GM12878 (cell line): ENCODE results near the gene ADH6. TPM values are rescaled to one million over a fixed set of nuclear protein-coding genes. Genes with fewer than 3 reads are reported as not detected.

Experiments used
- ATAC-seq: fragments of 200-7000 bp; cut with Tn5 transposase; 3 replicates; pipeline ENCODE4 v1.9.1; 2020; ENCODE audit warnings: mild to moderate bottlenecking, moderate library complexity
- BruUV-seq: library from RNA; stranded (reverse); fragments of 400-500 nt; replicated peaks from 2 replicates; lab custom pipeline; 2021; lab: Mats Ljungman, UMichigan
- CTCF ChIA-PET: fragments of 300-600 bp; sonication (Branson Sonifier 250); formaldehyde crosslinking; extraction: SDS; loops from one replicate; lab custom pipeline; 2021; ENCODE audit warnings: inconsistent platforms; lab: Yijun Ruan, JAX
- POLR2A ChIA-PET: fragments of 350-600 bp; formaldehyde crosslinking; extraction: SDS; loops from one replicate; lab custom pipeline; 2021; ENCODE audit warnings: inconsistent platforms; lab: Charles Lee
- RAD21 ChIA-PET: fragments of 300-600 bp; sonication (Branson Sonifier 250); formaldehyde crosslinking; loops from one replicate; lab custom pipeline; 2023; ENCODE audit warnings: antibody characterized with exemption; ENCODE audit not compliant: unreplicated experiment; lab: Charles Lee
- SMC1A ChIA-PET: fragments of 300-600 bp; sonication (Branson Sonifier 250); formaldehyde crosslinking; loops from one replicate; lab custom pipeline; 2023; ENCODE audit not compliant: unreplicated experiment, uncharacterized antibody; lab: Charles Lee
- DNase-seq: peaks from one replicate; pipeline ENCODE4 v3.0.0-alpha.2; 2011; ENCODE audit warnings: low read depth, low spot score
- FAIRE-seq: peaks from 3 replicates; lab custom pipeline; 2011; peaks lifted over from hg19 to GRCh38; lab: Jason Lieb, UNC
- H2AFZ ChIP-seq: 2 replicates; pipeline ENCODE4 v1.6.0; 2011; ENCODE audit warnings: low read depth, low read length, control low read depth; ENCODE audit not compliant: control insufficient read depth
- H3K27ac ChIP-seq: 2 replicates; pipeline ENCODE4 v1.5.1; 2011; ENCODE audit warnings: control low read depth; ENCODE audit not compliant: control insufficient read depth, insufficient read depth
- H3K27me3 ChIP-seq, 2 experiments: replicated peaks in 1 of 2; 2 replicates each; pipeline versions ENCODE4 v1.6.0 to v1.6.1; 2011; ENCODE audit warnings: low read length in 1 of 2; ENCODE audit not compliant: control insufficient read depth in 2 of 2, insufficient read depth in 2 of 2
- H3K36me3 ChIP-seq, 2 experiments: 2 replicates each; pipeline ENCODE4 v1.5.1; 2011; ENCODE audit warnings: low read length in 1 of 2; ENCODE audit not compliant: control insufficient read depth in 2 of 2, insufficient read depth in 2 of 2
- H3K4me1 ChIP-seq: 2 replicates; pipeline ENCODE4 v1.6.1; 2011; ENCODE audit warnings: mild to moderate bottlenecking, low read length, moderate library complexity, mixed read lengths; ENCODE audit not compliant: control insufficient read depth, insufficient read depth
- H3K4me2 ChIP-seq: 2 replicates; pipeline ENCODE4 v1.6.0; 2011; ENCODE audit warnings: control low read depth; ENCODE audit not compliant: control insufficient read depth, insufficient read depth
- H3K4me3 ChIP-seq: fragments of 200-600 bp; sonication (generic); 2 replicates; pipeline ENCODE4 v1.5.1; 2016
- H3K79me2 ChIP-seq: 2 replicates; pipeline ENCODE4 v1.6.0; 2011; ENCODE audit warnings: low read length; ENCODE audit not compliant: control insufficient read depth, insufficient read depth
- H3K9ac ChIP-seq: 2 replicates; pipeline ENCODE4 v1.8.0; 2011; ENCODE audit warnings: low read length, control low read depth, mixed read lengths; ENCODE audit not compliant: control insufficient read depth, insufficient read depth
- H3K9me3 ChIP-seq: replicated peaks from 3 replicates; pipeline ENCODE4 v1.5.1; 2011; ENCODE audit warnings: mild to moderate bottlenecking, low read length; ENCODE audit not compliant: control insufficient read depth, insufficient read depth
- H4K20me1 ChIP-seq: 2 replicates; pipeline ENCODE4 v1.6.0; 2011; ENCODE audit not compliant: control insufficient read depth, insufficient read depth
- CREB1 ChIP-seq: IDR thresholded peaks from 2 replicates; pipeline ENCODE4 v1.6.1; 2012; ENCODE audit warnings: low read depth, mild to moderate bottlenecking, inconsistent platforms
- FOS ChIP-seq: IDR thresholded peaks from 3 replicates; pipeline ENCODE4 v1.6.1; 2011; ENCODE audit warnings: borderline replicate concordance; ENCODE audit not compliant: insufficient read length; ENCODE audit errors: extremely low read depth
- HCFC1 ChIP-seq: fragments of 150-350 bp; IDR thresholded peaks from 2 replicates; pipeline ENCODE4 v1.6.1; 2014; ENCODE audit warnings: low read length
- IKZF2 ChIP-seq, 2 experiments: fragments of 450-650 bp; IDR thresholded peaks; 2 replicates each; pipeline ENCODE4 v1.6.1; 2017; ENCODE audit warnings: mild to moderate bottlenecking in 2 of 2, moderate library complexity in 2 of 2
- NFYB ChIP-seq: IDR thresholded peaks from 2 replicates; pipeline ENCODE4 v1.6.1; 2011; ENCODE audit warnings: low read depth, mild to moderate bottlenecking, low read length, improper control_type of control experiment, moderate library complexity; ENCODE audit not compliant: insufficient read depth
- PAX5 ChIP-seq: IDR thresholded peaks from 2 replicates; pipeline ENCODE4 v1.6.1; 2011; ENCODE audit warnings: low read depth, low read length, borderline replicate concordance
- RELB ChIP-seq: fragments of 450-650 bp; IDR thresholded peaks from 2 replicates; pipeline ENCODE4 v1.6.1; 2017; ENCODE audit warnings: low read depth, mild to moderate bottlenecking, moderate library complexity
- SIN3A ChIP-seq: IDR thresholded peaks from 2 replicates; pipeline ENCODE4 v1.6.1; 2012; ENCODE audit warnings: low read depth, low read length, improper control_type of control experiment
- SREBF1 ChIP-seq: IDR thresholded peaks from 2 replicates; pipeline ENCODE4 v1.6.1; 2012; ENCODE audit warnings: mild to moderate bottlenecking, low read length
- TCF12 ChIP-seq: IDR thresholded peaks from 2 replicates; pipeline ENCODE4 v1.6.1; 2011; ENCODE audit warnings: low read depth, mild to moderate bottlenecking, low read length
- ZNF384 ChIP-seq: IDR thresholded peaks from 2 replicates; pipeline ENCODE4 v1.6.1; 2012; ENCODE audit warnings: low read depth, mild to moderate bottlenecking, low read length, improper control_type of control experiment, borderline replicate concordance
- WGBS: methylation state at CpG from one replicate; pipeline ENCODE4 v1.1.6; 2016; ENCODE audit warnings: low lambda C conversion rate; ENCODE audit not compliant: insufficient replicate concordance, insufficient coverage; ENCODE audit errors: missing lambda C conversion rate; 5-methylcytosine and 5-hydroxymethylcytosine counted together
- in situ Hi-C: fragments of 300-500 bp; cut with MboI; formaldehyde crosslinking; loops from 9 replicates; pipeline ENCODE4 v1.14.3; 2018; ENCODE audit warnings: mixed read lengths
- intact Hi-C: fragments of 100-400 bp; cut with micrococcal nuclease; formaldehyde crosslinking; loops from one replicate; pipeline ENCODE4 v1.14.2; 2022; ENCODE audit not compliant: unreplicated experiment
- polyA plus RNA-seq, 11 experiments: library from polyadenylated mRNA; depleted of rRNA in 4 of 11; unstranded in 6 of 11; stranded (reverse) in 5 of 11; fragments of >200 nt; fragmentation: Nextera tagmentation in 4 of 11; fragmentation: Illumina TruSeq in 1 of 11; extraction: Ambion mirVana in 4 of 11; extraction: Trizol in 1 of 11; gene quantifications; 1 replicate in 1 of 11; 2 replicates in 10 of 11; pipeline versions ENCODE4 v1.2.1 to v1.2.3, GENCODE V29; 2011 to 2016; ENCODE audit warnings: inconsistent platforms in 2 of 11, missing spikeins in 2 of 11, low read depth in 1 of 11
- total RNA-seq, 4 experiments: library from RNA; depleted of rRNA in 3 of 4; stranded (reverse); fragments of >200 nt in 3 of 4; fragmentation: Illumina TruSeq in 1 of 4; extraction: Trizol in 1 of 4; gene quantifications; 2 replicates each; pipeline versions ENCODE4 v1.2.1 to v1.2.3, GENCODE V29; 2013 to 2021
- TF ChIP-seq, protein P1 (sequence below): fragments of 450-650 bp; formaldehyde crosslinking; IDR thresholded peaks from 2 replicates; pipeline ENCODE4 v1.4.0; 2020; ENCODE audit warnings: mild to moderate bottlenecking, moderate library complexity
- TF ChIP-seq, protein P2 (sequence below): fragments of 450-650 bp; IDR thresholded peaks from 2 replicates; pipeline ENCODE4 v1.6.1; 2016; ENCODE audit warnings: mild to moderate bottlenecking

Gene ADH6
- total and polyA plus RNA-seq, 10 of the 15 experiments (the other 5 are each of a cell fraction or from before 2014, with no cell fraction given): 0.03 to 0.16 TPM; not detected in 8

DNA sequence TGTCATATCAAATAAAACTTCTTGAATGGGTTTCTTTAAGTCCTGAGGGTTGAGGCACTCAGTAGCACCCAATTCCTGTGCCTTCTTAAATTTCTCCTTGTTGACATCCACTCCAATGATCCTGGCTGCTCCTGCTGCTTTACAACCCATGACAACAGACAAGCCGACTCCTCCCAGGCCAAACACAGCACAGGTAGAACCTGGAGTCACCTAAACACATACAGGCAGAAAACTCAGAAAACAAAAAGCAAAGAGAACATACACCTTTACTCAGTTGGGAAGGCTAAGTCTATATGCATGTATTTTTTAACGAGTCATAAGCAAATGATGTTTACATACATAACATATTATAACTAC lies 10.3 kb downstream of the ADH6 start:
- intact Hi-C loops: no loop called here
- POLR2A ChIA-PET: no interaction called here
- ATAC-seq: no peak
- no peak for DNase-seq
- no peak for FAIRE-seq
- Histone ChIP-seq H3K36me3 (no peaks in the 10 kb centered on the region), H3K4me1 (no peaks in the 10 kb centered on the region), H3K9me3 (no peaks in the 10 kb centered on the region), H2AFZ (no peak overlapping the region), H3K27ac (no peak overlapping the region), H4K20me1 (no peaks in the 10 kb centered on the region), H3K4me3 (no peak overlapping the region), H3K9ac (no peak overlapping the region), H3K79me2 (no peaks in the 10 kb centered on the region), H3K27me3 (no peaks in the 10 kb centered on the region), H3K4me2 (no peak overlapping the region)
- SMC1A ChIA-PET: no interaction called here
- in situ Hi-C loops: no loop called here
- WGBS: 44% methylated on average over 2 of the region's 2 CpGs
- RAD21 ChIA-PET: no interaction called here
- TF ChIP-seq TCF12 (no peak), IKZF2 (IDR thresholded peaks at IDR 0.05) (no peak), CREB1 (no peak), FOS (no peak), SIN3A (no peak), NFYB (no peak), RELB (no peak), ZNF384 (no peak), PAX5 (no peak), HCFC1 (no peak), SREBF1 (no peak)
- TF ChIP-seq, protein P1, sequence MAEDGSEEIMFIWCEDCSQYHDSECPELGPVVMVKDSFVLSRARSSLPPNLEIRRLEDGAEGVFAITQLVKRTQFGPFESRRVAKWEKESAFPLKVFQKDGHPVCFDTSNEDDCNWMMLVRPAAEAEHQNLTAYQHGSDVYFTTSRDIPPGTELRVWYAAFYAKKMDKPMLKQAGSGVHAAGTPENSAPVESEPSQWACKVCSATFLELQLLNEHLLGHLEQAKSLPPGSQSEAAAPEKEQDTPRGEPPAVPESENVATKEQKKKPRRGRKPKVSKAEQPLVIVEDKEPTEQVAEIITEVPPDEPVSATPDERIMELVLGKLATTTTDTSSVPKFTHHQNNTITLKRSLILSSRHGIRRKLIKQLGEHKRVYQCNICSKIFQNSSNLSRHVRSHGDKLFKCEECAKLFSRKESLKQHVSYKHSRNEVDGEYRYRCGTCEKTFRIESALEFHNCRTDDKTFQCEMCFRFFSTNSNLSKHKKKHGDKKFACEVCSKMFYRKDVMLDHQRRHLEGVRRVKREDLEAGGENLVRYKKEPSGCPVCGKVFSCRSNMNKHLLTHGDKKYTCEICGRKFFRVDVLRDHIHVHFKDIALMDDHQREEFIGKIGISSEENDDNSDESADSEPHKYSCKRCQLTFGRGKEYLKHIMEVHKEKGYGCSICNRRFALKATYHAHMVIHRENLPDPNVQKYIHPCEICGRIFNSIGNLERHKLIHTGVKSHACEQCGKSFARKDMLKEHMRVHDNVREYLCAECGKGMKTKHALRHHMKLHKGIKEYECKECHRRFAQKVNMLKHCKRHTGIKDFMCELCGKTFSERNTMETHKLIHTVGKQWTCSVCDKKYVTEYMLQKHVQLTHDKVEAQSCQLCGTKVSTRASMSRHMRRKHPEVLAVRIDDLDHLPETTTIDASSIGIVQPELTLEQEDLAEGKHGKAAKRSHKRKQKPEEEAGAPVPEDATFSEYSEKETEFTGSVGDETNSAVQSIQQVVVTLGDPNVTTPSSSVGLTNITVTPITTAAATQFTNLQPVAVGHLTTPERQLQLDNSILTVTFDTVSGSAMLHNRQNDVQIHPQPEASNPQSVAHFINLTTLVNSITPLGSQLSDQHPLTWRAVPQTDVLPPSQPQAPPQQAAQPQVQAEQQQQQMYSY (CRISPR knock-in tag): no peak
- TF ChIP-seq, protein P2, sequence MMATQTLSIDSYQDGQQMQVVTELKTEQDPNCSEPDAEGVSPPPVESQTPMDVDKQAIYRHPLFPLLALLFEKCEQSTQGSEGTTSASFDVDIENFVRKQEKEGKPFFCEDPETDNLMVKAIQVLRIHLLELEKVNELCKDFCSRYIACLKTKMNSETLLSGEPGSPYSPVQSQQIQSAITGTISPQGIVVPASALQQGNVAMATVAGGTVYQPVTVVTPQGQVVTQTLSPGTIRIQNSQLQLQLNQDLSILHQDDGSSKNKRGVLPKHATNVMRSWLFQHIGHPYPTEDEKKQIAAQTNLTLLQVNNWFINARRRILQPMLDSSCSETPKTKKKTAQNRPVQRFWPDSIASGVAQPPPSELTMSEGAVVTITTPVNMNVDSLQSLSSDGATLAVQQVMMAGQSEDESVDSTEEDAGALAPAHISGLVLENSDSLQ: no peak
- CTCF ChIA-PET: no interaction called here
- BruUV-seq: no TSS peak
